Peyer's patch (tissue), 4 donors: ENCODE results near the gene PATJ. TPM values are rescaled to one million over a fixed set of nuclear protein-coding genes. Genes with fewer than 3 reads are reported as not detected.
"Not testable (repeated sequence)": the region's sequence is repeated elsewhere in the genome, so short reads cannot be mapped to it uniquely, and the experiment has no call there.

ENCODE experiments used
- DNase-seq, 3 donors: peaks; one replicate each; pipeline ENCODE4 v3.0.0-alpha.2; 2017 to 2019
- H3K27ac ChIP-seq, 4 donors: fragments of 200-600 bp; sonication (generic); one replicate each; pipeline ENCODE4 v1.5.1; 2016 to 2019
- H3K27me3 ChIP-seq, 2 donors: fragments of 200-600 bp; sonication (generic); one replicate each; pipeline ENCODE4 v1.5.1; 2019
- H3K36me3 ChIP-seq, 3 donors: fragments of 200-600 bp; sonication (generic); one replicate each; pipeline ENCODE4 v1.5.1; 2016 to 2019
- H3K4me1 ChIP-seq, 4 donors: fragments of 200-600 bp; sonication (generic); one replicate each; pipeline ENCODE4 v1.5.1; 2016 to 2019
- H3K4me3 ChIP-seq, 4 donors: fragments of 200-600 bp; sonication (generic); 1 replicate in 3 of 4; 2 replicates in 1 of 4; pipeline ENCODE4 v1.5.1; 2016 to 2019; ENCODE audit warnings: mild to moderate bottlenecking in 1 of 4
- H3K9me3 ChIP-seq, 4 donors: fragments of 200-600 bp; sonication (generic); one replicate each; pipeline ENCODE4 v1.5.1; 2016 to 2019; ENCODE audit warnings: mild to moderate bottlenecking in 1 of 4
- POLR2A ChIP-seq, 2 donors: fragments of 450-650 bp; IDR thresholded peaks; one replicate each; pipeline ENCODE4 v1.5.1; 2017; ENCODE audit warnings: antibody characterized with exemption in 2 of 2, mild to moderate bottlenecking in 2 of 2, moderate library complexity in 2 of 2
- total RNA-seq, 4 donors: library from RNA; depleted of rRNA; stranded (reverse); fragments of >200 nt; gene quantifications; one replicate each; pipeline ENCODE4 v1.1.0, GENCODE V29; 2016
- TF ChIP-seq, protein P1 (sequence below), 6 experiments: fragments of 450-650 bp in 4 of 6; fragments of 200-600 bp in 2 of 6; sonication (generic) in 1 of 6; IDR thresholded peaks; one replicate each; pipeline ENCODE4 v1.5.1; 2017 to 2019; ENCODE audit warnings: antibody characterized with exemption in 6 of 6, mild to moderate bottlenecking in 3 of 6, moderate library complexity in 1 of 6

PATJ gene
- total RNA-seq, 4 donors from 2014 or later = 142 to 153 (median 153) TPM

- Histone ChIP-seq H3K27ac (no peak overlapping the region), H3K9me3 (peaks cover 0 to 10% (median 0%) of the 10 kb centered on the region in 4 donors), H3K4me1 (no peaks in the 10 kb centered on the region), H3K36me3 (no peaks in the 10 kb centered on the region), H3K27me3 (no peaks in the 10 kb centered on the region), H3K4me3 (no peak overlapping the region)
- no peak for DNase-seq
- no peak for TF ChIP-seq POLR2A (IDR thresholded peaks at IDR 0.05)
- TF ChIP-seq, protein P1, sequence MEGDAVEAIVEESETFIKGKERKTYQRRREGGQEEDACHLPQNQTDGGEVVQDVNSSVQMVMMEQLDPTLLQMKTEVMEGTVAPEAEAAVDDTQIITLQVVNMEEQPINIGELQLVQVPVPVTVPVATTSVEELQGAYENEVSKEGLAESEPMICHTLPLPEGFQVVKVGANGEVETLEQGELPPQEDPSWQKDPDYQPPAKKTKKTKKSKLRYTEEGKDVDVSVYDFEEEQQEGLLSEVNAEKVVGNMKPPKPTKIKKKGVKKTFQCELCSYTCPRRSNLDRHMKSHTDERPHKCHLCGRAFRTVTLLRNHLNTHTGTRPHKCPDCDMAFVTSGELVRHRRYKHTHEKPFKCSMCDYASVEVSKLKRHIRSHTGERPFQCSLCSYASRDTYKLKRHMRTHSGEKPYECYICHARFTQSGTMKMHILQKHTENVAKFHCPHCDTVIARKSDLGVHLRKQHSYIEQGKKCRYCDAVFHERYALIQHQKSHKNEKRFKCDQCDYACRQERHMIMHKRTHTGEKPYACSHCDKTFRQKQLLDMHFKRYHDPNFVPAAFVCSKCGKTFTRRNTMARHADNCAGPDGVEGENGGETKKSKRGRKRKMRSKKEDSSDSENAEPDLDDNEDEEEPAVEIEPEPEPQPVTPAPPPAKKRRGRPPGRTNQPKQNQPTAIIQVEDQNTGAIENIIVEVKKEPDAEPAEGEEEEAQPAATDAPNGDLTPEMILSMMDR (IDR thresholded peaks at IDR 0.05) = no peak
Measured at GRCh38 chr1:62212411-62212810, 470.1 kb downstream of the PATJ start.

DNA sequence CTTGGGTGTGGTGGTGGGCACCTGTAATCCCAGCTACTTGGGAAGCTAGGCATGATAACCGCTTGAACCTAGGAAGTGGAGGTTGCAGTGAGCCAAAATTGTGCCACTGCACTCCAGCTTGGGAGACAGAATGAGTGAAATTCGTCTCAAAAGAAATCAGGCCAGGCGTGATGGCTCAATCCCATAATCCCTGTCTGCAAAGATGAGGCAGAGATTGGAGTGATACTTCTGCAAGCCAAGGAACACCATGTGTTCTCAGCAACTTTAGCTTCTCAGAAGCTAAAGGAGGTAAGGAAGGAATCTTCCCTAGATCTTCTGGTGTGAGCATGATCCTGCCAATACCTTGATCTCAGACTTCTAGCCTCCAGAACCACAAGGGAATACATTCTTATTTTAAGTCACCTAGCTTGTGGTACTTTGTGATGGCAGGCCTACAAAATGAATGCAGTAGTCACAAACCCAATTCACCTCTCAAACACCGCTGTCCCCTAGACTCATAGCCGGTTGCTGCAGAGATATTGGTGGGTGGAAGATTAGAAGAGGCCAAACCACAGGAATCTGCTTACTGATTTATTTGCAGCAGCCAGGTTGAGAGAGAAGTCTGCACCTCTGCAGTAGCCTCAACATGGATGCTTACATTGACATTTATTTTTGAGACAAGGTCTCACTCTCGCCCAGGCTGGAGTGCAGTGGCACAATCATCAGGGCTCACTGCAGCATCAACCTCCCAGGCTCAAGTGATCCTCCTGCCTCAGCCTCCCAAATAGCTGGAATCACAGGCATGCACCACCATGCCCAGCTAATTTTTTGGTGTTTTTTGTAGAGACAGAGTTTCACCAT is 471.0 kb downstream of the PATJ start:
- no peak overlapping the region for H3K27ac ChIP-seq
- DNase-seq = no peak
- H3K4me3 ChIP-seq = no peak overlapping the region
- no peaks in the 10 kb centered on the region for H3K27me3 ChIP-seq
- peaks cover 0 to 10% (median 0%) of the 10 kb centered on the region in 4 donors for H3K9me3 ChIP-seq
- TF ChIP-seq, protein P1 (IDR thresholded peaks at IDR 0.05) = no peak
- TF ChIP-seq POLR2A (IDR thresholded peaks at IDR 0.05) = no peak
- no peaks in the 10 kb centered on the region for H3K4me1 ChIP-seq
- H3K36me3 ChIP-seq = no peaks in the 10 kb centered on the region

DNA sequence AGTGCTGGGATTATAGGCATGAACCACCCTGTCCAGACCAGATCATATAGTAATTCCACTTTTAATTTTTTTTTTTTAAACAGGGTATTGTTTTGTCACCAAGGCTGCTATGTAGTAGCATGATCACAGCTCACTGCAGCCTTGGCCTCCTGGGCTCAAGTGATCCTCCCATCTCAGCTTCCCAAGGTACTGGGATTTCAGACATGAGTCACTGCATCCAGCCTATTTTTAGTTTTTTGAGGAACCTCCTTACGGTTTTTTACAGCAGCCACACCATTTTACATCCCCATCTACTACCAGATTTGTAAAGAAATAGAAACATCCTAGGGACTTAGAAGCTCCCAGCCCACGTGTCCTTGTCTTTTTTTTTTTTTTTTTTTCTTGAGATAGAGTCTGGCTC is 476.3 kb downstream of the PATJ start:
- no peak overlapping the region for H3K27ac ChIP-seq
- H3K4me1 ChIP-seq = no peaks in the 10 kb centered on the region
- no peak for DNase-seq
- no peak overlapping the region for H3K4me3 ChIP-seq
- H3K27me3 ChIP-seq = no peaks in the 10 kb centered on the region
- no peak for TF ChIP-seq POLR2A (IDR thresholded peaks at IDR 0.05)
- TF ChIP-seq, protein P1 (IDR thresholded peaks at IDR 0.05) = no peak
- no peaks in the 10 kb centered on the region for H3K36me3 ChIP-seq
- no peaks in the 10 kb centered on the region for H3K9me3 ChIP-seq

DNA sequence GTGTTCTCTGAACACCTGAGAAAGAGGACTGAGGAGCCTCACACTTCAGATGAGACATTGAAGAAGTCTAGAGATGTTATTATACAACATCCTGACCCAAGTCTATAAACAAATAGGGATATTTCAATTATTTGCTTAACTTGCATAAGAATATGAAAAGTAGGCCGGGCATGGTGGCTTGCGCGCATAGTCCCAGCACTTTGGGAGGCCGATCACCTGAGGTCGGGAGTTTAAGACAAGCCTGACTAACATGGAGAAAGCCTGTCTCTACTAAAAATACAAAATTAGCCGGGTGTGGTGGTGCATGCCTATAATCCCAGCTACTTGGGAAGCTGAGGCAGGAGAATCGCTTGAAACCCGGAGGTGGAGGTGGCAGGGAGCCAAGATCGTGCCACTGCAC is 478.2 kb downstream of the PATJ start:
- H3K9me3 ChIP-seq, DNase-seq, H3K36me3 ChIP-seq, H3K4me3 ChIP-seq, H3K27me3 ChIP-seq, H3K4me1 ChIP-seq, H3K27ac ChIP-seq: not testable (repeated sequence)

GRCh38 chr1:62221171-62221570 is 478.9 kb downstream of the PATJ start:
- TF ChIP-seq POLR2A (IDR thresholded peaks at IDR 0.05) = no peak
- TF ChIP-seq, protein P1 (IDR thresholded peaks at IDR 0.05) = no peak
- DNase-seq = no peak
- Histone ChIP-seq H3K4me3 (no peak overlapping the region), H3K4me1 (no peaks in the 10 kb centered on the region), H3K27ac (no peak overlapping the region), H3K9me3 (no peaks in the 10 kb centered on the region), H3K27me3 (no peaks in the 10 kb centered on the region), H3K36me3 (no peaks in the 10 kb centered on the region)

DNA sequence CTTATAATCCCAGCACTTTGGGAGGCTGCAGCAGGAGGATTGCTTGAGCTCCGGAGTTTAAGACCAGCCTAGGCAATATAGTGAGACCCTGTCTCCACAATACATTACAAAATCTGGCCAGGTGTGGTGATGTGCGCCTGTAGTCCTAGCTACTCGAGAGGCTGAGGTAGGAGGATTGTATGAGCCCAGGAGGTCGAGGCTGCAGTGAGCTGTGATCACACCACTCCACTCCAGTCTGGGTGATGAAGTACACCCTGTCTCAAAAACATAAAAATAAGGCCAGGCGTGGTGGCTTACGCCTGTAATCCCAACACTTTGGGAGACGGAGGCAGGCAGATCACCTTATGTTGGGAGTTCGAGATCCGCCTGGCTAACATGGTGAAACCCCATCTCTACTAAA is 480.0 kb downstream of the PATJ start:
- Histone ChIP-seq H3K36me3 (no peaks in the 10 kb centered on the region), H3K27me3 (no peaks in the 10 kb centered on the region), H3K27ac (no peak overlapping the region), H3K4me1 (no peaks in the 10 kb centered on the region), H3K9me3 (no peaks in the 10 kb centered on the region), H3K4me3 (no peak overlapping the region)
- no peak for DNase-seq
- TF ChIP-seq POLR2A (IDR thresholded peaks at IDR 0.05) = no peak
- TF ChIP-seq, protein P1 (IDR thresholded peaks at IDR 0.05) = no peak
